ENCODE data around the gene AOC2. TPM values are rescaled to one million over a fixed set of nuclear protein-coding genes. Genes with fewer than 3 reads are reported as not detected.

AOC2 gene
- 1 to 10 TPM in 3 of 4 donors, under 1 TPM in 1; 0.81 to 1.7 (median 1.4) TPM for total RNA-seq

GRCh38 chr17:42844271-42844670, at the start of gene AOC2:
AOC2 (plus strand) TSS chr17:42844580; CDS start chr17:42844627, 47 bp downstream.
- Histone ChIP-seq H3K27ac (peak within 1 kb of the TSS in 3 of 4 donors; percentile 56 to 66 (median 59)), H3K4me1 (peaks cover 0 to 45% (median 5%) of the 10 kb centered on the region in 3 donors), H3K27me3 (no peaks in the 10 kb centered on the region), H3K4me3 (no peak within 1 kb of the TSS), H3K36me3 (peaks cover under 1 to 67% of the 10 kb centered on the region in 2 donors), H3K9me3 (no peaks in the 10 kb centered on the region)
- WGBS, 2 donors (ENCODE audit: low coverage in 1 of 2): 68 to 83% methylated on average over 2 to 4 of the region's 4 CpGs
- no peak for TF ChIP-seq CTCF (IDR thresholded peaks at IDR 0.05)
- TF ChIP-seq POLR2AphosphoS5 (IDR thresholded peaks at IDR 0.05): no peak
- TF ChIP-seq EP300 (IDR thresholded peaks at IDR 0.05): no peak
- TF ChIP-seq POLR2A (IDR thresholded peaks at IDR 0.05): no peak
- no peak for ATAC-seq

- Histone ChIP-seq H3K36me3 (peaks cover 0 to 30% of the 10 kb centered on the region in 2 donors), H3K27ac (no peak overlapping the region), H3K27me3 (no peaks in the 10 kb centered on the region), H3K4me3 (no peak overlapping the region), H3K9me3 (no peaks in the 10 kb centered on the region), H3K4me1 (peaks cover 5 to 29% (median 11%) of the 10 kb centered on the region in 3 donors)
- TF ChIP-seq CTCF (IDR thresholded peaks at IDR 0.05): no peak
- no peak for TF ChIP-seq EP300 (IDR thresholded peaks at IDR 0.05)
- no peak for TF ChIP-seq POLR2A (IDR thresholded peaks at IDR 0.05)
- TF ChIP-seq POLR2AphosphoS5 (IDR thresholded peaks at IDR 0.05): no peak
- ATAC-seq: no peak
- 25 to 61% methylated on average over 1 to 4 of the region's 4 CpGs for WGBS, 2 donors (ENCODE audit: low coverage in 1 of 2)
Measured at GRCh38 chr17:42795061-42795460, 49.3 kb upstream of the AOC2 start.

GRCh38 chr17:42795465-42795864, 48.9 kb upstream of the AOC2 start:
- H3K27me3 ChIP-seq: no peaks in the 10 kb centered on the region
- 67 to 91% methylated on average over 3 to 4 of the region's 10 CpGs for WGBS, 2 donors (ENCODE audit: low coverage in 1 of 2)
- no peaks in the 10 kb centered on the region for H3K9me3 ChIP-seq
- peaks cover 0 to 30% of the 10 kb centered on the region in 2 donors for H3K36me3 ChIP-seq
- no peak overlapping the region for H3K4me3 ChIP-seq
- peaks cover 5 to 29% (median 11%) of the 10 kb centered on the region in 3 donors for H3K4me1 ChIP-seq
- no peak overlapping the region for H3K27ac ChIP-seq
- no peak for ATAC-seq
- TF ChIP-seq CTCF (IDR thresholded peaks at IDR 0.05): no peak
- TF ChIP-seq POLR2A (IDR thresholded peaks at IDR 0.05): no peak
- no peak for TF ChIP-seq POLR2AphosphoS5 (IDR thresholded peaks at IDR 0.05)
- no peak for TF ChIP-seq EP300 (IDR thresholded peaks at IDR 0.05)

GRCh38 chr17:42796066-42796758, 48.2 kb upstream of the AOC2 start:
- H3K4me1 ChIP-seq: peaks cover 5 to 29% (median 11%) of the 10 kb centered on the region in 3 donors
- no peak for ATAC-seq
- no peak overlapping the region for H3K4me3 ChIP-seq
- TF ChIP-seq POLR2AphosphoS5 (IDR thresholded peaks at IDR 0.05) (no peak), EP300 (IDR thresholded peaks at IDR 0.05) (no peak), CTCF (IDR thresholded peaks at IDR 0.05) (no peak), POLR2A (IDR thresholded peaks at IDR 0.05) (no peak)
- H3K27me3 ChIP-seq: no peaks in the 10 kb centered on the region
- no peak overlapping the region for H3K27ac ChIP-seq
- 84 to 95% methylated on average over 5 to 9 of the region's 18 CpGs for WGBS, 2 donors (ENCODE audit: low coverage in 1 of 2)
- no peaks in the 10 kb centered on the region for H3K9me3 ChIP-seq
- peaks cover 0 to 30% of the 10 kb centered on the region in 2 donors for H3K36me3 ChIP-seq
